HepG2 (cell line): Measurements from ENCODE around the gene PERCC1. TPM values are rescaled to one million over a fixed set of nuclear protein-coding genes. Genes with fewer than 3 reads are reported as not detected.

Experiments
- BRCA1 ChIP-seq: sonication (generic); formaldehyde crosslinking; IDR thresholded peaks from 2 replicates; pipeline ENCODE4 v1.4.0; 2020; ENCODE audit warnings: missing genetic modification reagents
- CCDC6 ChIP-seq: sonication (generic); formaldehyde crosslinking; IDR thresholded peaks from 2 replicates; pipeline ENCODE4 v1.8.1; 2022; ENCODE audit warnings: mild to moderate bottlenecking, missing genetic modification reagents, moderate library complexity
- HIVEP1 ChIP-seq: sonication (generic); formaldehyde crosslinking; IDR thresholded peaks from 2 replicates; pipeline ENCODE4 v1.4.0; 2020; ENCODE audit warnings: mild to moderate bottlenecking, missing genetic modification reagents
- KLF6 ChIP-seq: IDR thresholded peaks from 2 replicates; pipeline ENCODE4 v1.8.0; 2016; ENCODE audit warnings: missing biosample characterization, missing genetic modification reagents
- MEF2D ChIP-seq: sonication (generic); formaldehyde crosslinking; IDR thresholded peaks from 2 replicates; pipeline ENCODE4 v1.5.1; 2020; ENCODE audit warnings: mild to moderate bottlenecking, missing genetic modification reagents
- MTF1 ChIP-seq: sonication (generic); formaldehyde crosslinking; IDR thresholded peaks from 2 replicates; pipeline ENCODE4 v1.5.0; 2020; ENCODE audit warnings: missing genetic modification reagents
- NR2C2 ChIP-seq: sonication (generic); formaldehyde crosslinking; IDR thresholded peaks from 2 replicates; pipeline ENCODE4 v1.4.0; 2020; ENCODE audit warnings: missing genetic modification reagents, mild to moderate bottlenecking, moderate library complexity, borderline replicate concordance
- SMAD1 ChIP-seq: sonication (generic); formaldehyde crosslinking; IDR thresholded peaks from 2 replicates; pipeline ENCODE4 v1.4.0; 2020; ENCODE audit warnings: missing genetic modification reagents, low read depth, mild to moderate bottlenecking, borderline replicate concordance
- SMYD3 ChIP-seq: sonication (generic); formaldehyde crosslinking; IDR thresholded peaks from 2 replicates; pipeline ENCODE4 v1.8.1; 2023; ENCODE audit warnings: mild to moderate bottlenecking, missing genetic modification reagents
- polyA plus RNA-seq, 8 experiments: library from polyadenylated mRNA; depleted of rRNA in 3 of 8; stranded (reverse) in 7 of 8; unstranded in 1 of 8; fragments of >200 nt; fragmentation: Illumina TruSeq in 4 of 8; extraction: Trizol in 4 of 8; gene quantifications; 2 replicates each; pipeline versions ENCODE4 v1.2.1 to v1.2.3, GENCODE V29; 2011 to 2016; ENCODE audit warnings: low read depth in 4 of 8, missing spikeins in 1 of 8, mixed read lengths in 1 of 8; ENCODE audit not compliant: insufficient read depth in 1 of 8
- total RNA-seq, 5 experiments: library from RNA; depleted of rRNA; stranded (reverse); fragments of >200 nt; fragmentation: Illumina TruSeq; extraction: Trizol; gene quantifications; 2 replicates each; pipeline ENCODE4 v1.2.3, GENCODE V29; 2016; ENCODE audit warnings: low read depth in 1 of 5
- TF ChIP-seq, protein P1 (sequence below): sonication (generic); formaldehyde crosslinking; IDR thresholded peaks from 2 replicates; pipeline ENCODE4 v1.4.0; 2020; ENCODE audit warnings: missing genetic modification reagents, mild to moderate bottlenecking, borderline replicate concordance
- TF ChIP-seq, protein P2 (sequence below): IDR thresholded peaks from 2 replicates; pipeline ENCODE4 v1.6.1; 2016; ENCODE audit warnings: low read depth, borderline replicate concordance
- TF ChIP-seq, protein P3 (sequence below): sonication (generic); formaldehyde crosslinking; IDR thresholded peaks from 2 replicates; pipeline ENCODE4 v1.4.0; 2020; ENCODE audit warnings: mild to moderate bottlenecking, low read depth, missing genetic modification reagents
- TF ChIP-seq, protein P4 (sequence below): sonication (generic); formaldehyde crosslinking; IDR thresholded peaks from 2 replicates; pipeline ENCODE4 v1.4.0; 2020; ENCODE audit warnings: missing genetic modification reagents, mild to moderate bottlenecking, borderline replicate concordance
- TF ChIP-seq, protein P5 (sequence below): sonication (generic); formaldehyde crosslinking; IDR thresholded peaks from 2 replicates; pipeline ENCODE4 v1.9.0; 2021; ENCODE audit warnings: missing genetic modification reagents, mild to moderate bottlenecking, borderline replicate concordance
- TF ChIP-seq, protein P6 (sequence below): sonication (generic); formaldehyde crosslinking; IDR thresholded peaks from 2 replicates; pipeline ENCODE4 v1.4.0; 2020; ENCODE audit warnings: missing genetic modification reagents
- TF ChIP-seq, protein P7 (sequence below): conservative IDR thresholded peaks from 2 replicates; pipeline ENCODE4 v1.6.1; 2018; ENCODE audit warnings: missing genetic modification reagents

Gene PERCC1
- total and polyA plus RNA-seq, 2 of the 13 experiments (the other 11 are each of a cell fraction or from before 2014, with no cell fraction given): 0.15 TPM; not detected in 1

DNA sequence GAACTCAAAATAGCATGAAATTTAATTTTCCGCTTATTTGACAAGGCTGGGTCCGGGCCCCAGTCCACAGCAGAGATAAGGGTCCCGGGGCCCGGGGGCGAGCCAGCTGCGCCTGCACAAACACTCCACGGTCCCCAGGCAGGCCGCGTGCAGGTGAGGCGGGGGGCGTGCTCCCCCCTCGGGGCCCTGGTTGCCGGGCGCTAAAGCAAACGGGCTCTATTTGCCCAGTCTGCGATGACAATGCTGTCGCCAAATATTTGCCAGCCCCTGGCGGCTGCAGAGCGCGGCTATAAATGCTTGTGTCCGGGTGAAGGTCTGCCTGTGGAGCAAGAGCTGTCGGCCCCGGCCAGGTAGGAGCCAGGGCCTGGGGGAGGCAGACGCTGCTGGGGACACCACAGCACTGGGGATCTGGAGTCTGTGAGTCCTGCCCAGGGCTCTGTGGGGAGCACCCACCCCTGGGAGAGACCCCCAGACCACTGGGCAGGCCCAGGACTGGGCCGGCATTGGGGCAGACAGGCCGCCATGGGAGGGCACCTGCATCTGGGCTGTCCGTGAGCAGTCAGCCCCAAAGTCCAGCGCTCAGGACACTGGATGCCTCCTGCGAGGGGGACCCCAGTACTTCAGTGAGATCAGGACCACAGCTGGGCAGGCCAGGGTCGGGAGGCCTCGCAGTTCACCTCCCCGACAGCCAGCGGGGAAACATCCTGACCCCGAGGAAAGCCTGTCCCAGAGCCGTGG lies at the start of gene PERCC1 (continued):
- TF ChIP-seq, protein P1, sequence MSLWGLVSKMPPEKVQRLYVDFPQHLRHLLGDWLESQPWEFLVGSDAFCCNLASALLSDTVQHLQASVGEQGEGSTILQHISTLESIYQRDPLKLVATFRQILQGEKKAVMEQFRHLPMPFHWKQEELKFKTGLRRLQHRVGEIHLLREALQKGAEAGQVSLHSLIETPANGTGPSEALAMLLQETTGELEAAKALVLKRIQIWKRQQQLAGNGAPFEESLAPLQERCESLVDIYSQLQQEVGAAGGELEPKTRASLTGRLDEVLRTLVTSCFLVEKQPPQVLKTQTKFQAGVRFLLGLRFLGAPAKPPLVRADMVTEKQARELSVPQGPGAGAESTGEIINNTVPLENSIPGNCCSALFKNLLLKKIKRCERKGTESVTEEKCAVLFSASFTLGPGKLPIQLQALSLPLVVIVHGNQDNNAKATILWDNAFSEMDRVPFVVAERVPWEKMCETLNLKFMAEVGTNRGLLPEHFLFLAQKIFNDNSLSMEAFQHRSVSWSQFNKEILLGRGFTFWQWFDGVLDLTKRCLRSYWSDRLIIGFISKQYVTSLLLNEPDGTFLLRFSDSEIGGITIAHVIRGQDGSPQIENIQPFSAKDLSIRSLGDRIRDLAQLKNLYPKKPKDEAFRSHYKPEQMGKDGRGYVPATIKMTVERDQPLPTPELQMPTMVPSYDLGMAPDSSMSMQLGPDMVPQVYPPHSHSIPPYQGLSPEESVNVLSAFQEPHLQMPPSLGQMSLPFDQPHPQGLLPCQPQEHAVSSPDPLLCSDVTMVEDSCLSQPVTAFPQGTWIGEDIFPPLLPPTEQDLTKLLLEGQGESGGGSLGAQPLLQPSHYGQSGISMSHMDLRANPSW (CRISPR knock-in tag): no peak
- TF ChIP-seq, protein P2, sequence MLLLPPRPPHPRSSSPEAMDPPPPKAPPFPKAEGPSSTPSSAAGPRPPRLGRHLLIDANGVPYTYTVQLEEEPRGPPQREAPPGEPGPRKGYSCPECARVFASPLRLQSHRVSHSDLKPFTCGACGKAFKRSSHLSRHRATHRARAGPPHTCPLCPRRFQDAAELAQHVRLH: no peak
- no peak for TF ChIP-seq HIVEP1 (CRISPR knock-in tag)
- no peak for TF ChIP-seq MTF1 (CRISPR knock-in tag)
- TF ChIP-seq KLF6: 0 out of 2 replicates have a peak, but pooled peaks have one; percentile 60
- TF ChIP-seq, protein P3, sequence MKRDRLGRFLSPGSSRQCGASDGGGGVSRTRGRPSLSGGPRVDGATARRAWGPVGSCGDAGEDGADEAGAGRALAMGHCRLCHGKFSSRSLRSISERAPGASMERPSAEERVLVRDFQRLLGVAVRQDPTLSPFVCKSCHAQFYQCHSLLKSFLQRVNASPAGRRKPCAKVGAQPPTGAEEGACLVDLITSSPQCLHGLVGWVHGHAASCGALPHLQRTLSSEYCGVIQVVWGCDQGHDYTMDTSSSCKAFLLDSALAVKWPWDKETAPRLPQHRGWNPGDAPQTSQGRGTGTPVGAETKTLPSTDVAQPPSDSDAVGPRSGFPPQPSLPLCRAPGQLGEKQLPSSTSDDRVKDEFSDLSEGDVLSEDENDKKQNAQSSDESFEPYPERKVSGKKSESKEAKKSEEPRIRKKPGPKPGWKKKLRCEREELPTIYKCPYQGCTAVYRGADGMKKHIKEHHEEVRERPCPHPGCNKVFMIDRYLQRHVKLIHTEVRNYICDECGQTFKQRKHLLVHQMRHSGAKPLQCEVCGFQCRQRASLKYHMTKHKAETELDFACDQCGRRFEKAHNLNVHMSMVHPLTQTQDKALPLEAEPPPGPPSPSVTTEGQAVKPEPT (CRISPR knock-in tag): 0 out of 2 replicates have a peak, but pooled peaks have one; percentile 63
- TF ChIP-seq, protein P4, sequence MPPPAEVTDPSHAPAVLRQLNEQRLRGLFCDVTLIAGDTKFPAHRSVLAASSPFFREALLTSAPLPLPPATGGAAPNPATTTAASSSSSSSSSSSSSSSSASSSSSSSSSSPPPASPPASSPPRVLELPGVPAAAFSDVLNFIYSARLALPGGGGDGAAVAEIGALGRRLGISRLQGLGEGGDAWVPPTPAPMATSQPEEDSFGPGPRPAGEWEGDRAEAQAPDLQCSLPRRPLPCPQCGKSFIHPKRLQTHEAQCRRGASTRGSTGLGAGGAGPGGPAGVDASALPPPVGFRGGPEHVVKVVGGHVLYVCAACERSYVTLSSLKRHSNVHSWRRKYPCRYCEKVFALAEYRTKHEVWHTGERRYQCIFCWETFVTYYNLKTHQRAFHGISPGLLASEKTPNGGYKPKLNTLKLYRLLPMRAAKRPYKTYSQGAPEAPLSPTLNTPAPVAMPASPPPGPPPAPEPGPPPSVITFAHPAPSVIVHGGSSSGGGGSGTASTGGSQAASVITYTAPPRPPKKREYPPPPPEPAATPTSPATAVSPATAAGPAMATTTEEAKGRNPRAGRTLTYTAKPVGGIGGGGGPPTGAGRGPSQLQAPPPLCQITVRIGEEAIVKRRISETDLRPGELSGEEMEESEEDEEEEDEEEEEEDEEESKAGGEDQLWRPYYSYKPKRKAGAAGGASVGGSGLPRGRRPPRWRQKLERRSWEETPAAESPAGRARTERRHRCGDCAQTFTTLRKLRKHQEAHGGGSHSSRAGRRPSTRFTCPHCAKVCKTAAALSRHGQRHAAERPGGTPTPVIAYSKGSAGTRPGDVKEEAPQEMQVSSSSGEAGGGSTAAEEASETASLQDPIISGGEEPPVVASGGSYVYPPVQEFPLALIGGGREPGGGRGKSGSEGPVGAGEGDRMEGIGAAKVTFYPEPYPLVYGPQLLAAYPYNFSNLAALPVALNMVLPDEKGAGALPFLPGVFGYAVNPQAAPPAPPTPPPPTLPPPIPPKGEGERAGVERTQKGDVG: peak; percentile 58; the same call in 1 of the 2 replicates
- peak; percentile 78 for TF ChIP-seq MEF2D (CRISPR knock-in tag)
- TF ChIP-seq, protein P5, sequence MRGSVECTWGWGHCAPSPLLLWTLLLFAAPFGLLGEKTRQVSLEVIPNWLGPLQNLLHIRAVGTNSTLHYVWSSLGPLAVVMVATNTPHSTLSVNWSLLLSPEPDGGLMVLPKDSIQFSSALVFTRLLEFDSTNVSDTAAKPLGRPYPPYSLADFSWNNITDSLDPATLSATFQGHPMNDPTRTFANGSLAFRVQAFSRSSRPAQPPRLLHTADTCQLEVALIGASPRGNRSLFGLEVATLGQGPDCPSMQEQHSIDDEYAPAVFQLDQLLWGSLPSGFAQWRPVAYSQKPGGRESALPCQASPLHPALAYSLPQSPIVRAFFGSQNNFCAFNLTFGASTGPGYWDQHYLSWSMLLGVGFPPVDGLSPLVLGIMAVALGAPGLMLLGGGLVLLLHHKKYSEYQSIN (CRISPR knock-in tag): no peak
- TF ChIP-seq, protein P6, sequence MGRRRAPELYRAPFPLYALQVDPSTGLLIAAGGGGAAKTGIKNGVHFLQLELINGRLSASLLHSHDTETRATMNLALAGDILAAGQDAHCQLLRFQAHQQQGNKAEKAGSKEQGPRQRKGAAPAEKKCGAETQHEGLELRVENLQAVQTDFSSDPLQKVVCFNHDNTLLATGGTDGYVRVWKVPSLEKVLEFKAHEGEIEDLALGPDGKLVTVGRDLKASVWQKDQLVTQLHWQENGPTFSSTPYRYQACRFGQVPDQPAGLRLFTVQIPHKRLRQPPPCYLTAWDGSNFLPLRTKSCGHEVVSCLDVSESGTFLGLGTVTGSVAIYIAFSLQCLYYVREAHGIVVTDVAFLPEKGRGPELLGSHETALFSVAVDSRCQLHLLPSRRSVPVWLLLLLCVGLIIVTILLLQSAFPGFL: no peak
- no peak for TF ChIP-seq BRCA1 (CRISPR knock-in tag)
- peak; percentile 44; the same call in 1 of the 2 replicates for TF ChIP-seq NR2C2
- TF ChIP-seq, protein P7, sequence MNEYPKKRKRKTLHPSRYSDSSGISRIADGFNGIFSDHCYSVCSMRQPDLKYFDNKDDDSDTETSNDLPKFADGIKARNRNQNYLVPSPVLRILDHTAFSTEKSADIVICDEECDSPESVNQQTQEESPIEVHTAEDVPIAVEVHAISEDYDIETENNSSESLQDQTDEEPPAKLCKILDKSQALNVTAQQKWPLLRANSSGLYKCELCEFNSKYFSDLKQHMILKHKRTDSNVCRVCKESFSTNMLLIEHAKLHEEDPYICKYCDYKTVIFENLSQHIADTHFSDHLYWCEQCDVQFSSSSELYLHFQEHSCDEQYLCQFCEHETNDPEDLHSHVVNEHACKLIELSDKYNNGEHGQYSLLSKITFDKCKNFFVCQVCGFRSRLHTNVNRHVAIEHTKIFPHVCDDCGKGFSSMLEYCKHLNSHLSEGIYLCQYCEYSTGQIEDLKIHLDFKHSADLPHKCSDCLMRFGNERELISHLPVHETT: no peak
- TF ChIP-seq CCDC6 (CRISPR knock-in tag): no peak; the same call in 1 of the 2 replicates
- no peak for TF ChIP-seq SMYD3
- no peak for TF ChIP-seq SMAD1 (CRISPR knock-in tag)
